Measurements from ENCODE around the gene ASGR1. TPM values are rescaled to one million over a fixed set of nuclear protein-coding genes. Genes with fewer than 3 reads are reported as not detected.
A peak's percentile ranks its signal among the peaks of the same experiment; 100 is the strongest.

ASGR1 gene
- total RNA-seq, 4 donors from 2014 or later = 0.77 to 3.2 (median 1.8) TPM; not detected in 1

- Histone ChIP-seq H3K27me3 (no peaks in the 10 kb centered on the region), H3K27ac (peak overlapping the region; percentile 92 to 97), H3K9me3 (no peaks in the 10 kb centered on the region), H3K4me3 (peak overlapping the region; percentile 67 to 91), H3K4me1 (peaks cover 0 to 18% of the 10 kb centered on the region in 2 donors), H3K36me3 (no peaks in the 10 kb centered on the region)
- DNase-seq = no peak
- TF ChIP-seq CTCF (IDR thresholded peaks at IDR 0.05) (no peak), POLR2A (IDR thresholded peaks at IDR 0.05) (no peak)
- intact Hi-C loops (cut with DNase I; ENCODE audit: low total_unique reads) = no loop called here
Measured at GRCh38 chr17:7219229-7219811, 40.1 kb upstream of the ASGR1 start.

DNA sequence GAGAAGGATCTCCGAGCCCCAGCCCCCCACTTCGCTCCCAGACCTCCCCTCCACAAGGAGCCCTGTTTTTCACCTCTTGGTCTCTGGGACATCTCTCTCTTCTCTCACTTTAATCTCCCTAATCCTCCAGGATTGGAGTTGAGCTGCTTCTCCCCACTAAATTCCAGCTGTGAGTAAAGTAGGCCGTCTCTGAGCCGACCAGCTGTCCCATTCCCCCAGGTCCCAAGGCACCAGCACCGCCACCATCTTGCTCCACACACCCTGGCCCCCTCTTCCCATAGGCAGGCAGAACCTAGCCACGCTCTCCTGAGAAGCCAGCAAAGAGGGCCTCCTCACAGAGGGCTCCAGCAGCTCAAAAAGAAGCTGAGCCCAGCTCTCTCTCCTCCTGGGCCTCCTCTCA, 39.6 kb upstream of the ASGR1 start:
- no peaks in the 10 kb centered on the region for H3K27me3 ChIP-seq
- H3K9me3 ChIP-seq = no peaks in the 10 kb centered on the region
- H3K36me3 ChIP-seq = no peaks in the 10 kb centered on the region
- no peak overlapping the region for H3K4me3 ChIP-seq
- intact Hi-C loops (cut with DNase I; ENCODE audit: low total_unique reads) = no loop called here
- peak overlapping the region; percentile 92 to 97 for H3K27ac ChIP-seq
- peaks cover 0 to 20% of the 10 kb centered on the region in 2 donors for H3K4me1 ChIP-seq
- no peak for TF ChIP-seq CTCF (IDR thresholded peaks at IDR 0.05)
- TF ChIP-seq POLR2A (IDR thresholded peaks at IDR 0.05) = no peak
- DNase-seq = no peak

DNA sequence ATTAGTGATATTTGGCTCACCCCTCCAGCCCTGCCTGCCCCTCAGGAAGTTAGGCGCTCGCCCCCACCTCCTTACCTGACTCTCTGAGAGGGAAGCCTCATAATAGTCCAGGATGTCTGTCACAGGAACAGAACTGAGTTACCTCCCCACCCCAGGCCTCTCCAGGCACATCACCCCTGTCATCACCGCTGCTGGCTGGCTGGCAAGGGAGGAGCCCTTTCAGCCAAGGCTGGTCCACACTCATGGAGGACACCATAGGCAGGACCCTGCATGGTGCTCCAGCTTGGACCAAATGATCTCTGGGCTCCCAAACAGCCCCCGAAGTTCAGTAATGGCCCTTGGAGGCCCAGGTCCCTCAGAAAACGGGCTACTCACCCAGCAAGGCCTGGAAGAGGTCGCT, 39.0 kb upstream of the ASGR1 start:
- TF ChIP-seq CTCF (IDR thresholded peaks at IDR 0.05) (no peak), POLR2A (IDR thresholded peaks at IDR 0.05) (no peak)
- Histone ChIP-seq H3K4me1 (peaks cover 0 to 24% of the 10 kb centered on the region in 2 donors), H3K4me3 (peak overlapping the region in 1 of 2 donors; percentile 59), H3K9me3 (no peaks in the 10 kb centered on the region), H3K27ac (peak overlapping the region; percentile 92 to 97), H3K27me3 (no peaks in the 10 kb centered on the region), H3K36me3 (no peaks in the 10 kb centered on the region)
- intact Hi-C loops (cut with DNase I; ENCODE audit: low total_unique reads) = no loop called here
- no peak for DNase-seq

DNA sequence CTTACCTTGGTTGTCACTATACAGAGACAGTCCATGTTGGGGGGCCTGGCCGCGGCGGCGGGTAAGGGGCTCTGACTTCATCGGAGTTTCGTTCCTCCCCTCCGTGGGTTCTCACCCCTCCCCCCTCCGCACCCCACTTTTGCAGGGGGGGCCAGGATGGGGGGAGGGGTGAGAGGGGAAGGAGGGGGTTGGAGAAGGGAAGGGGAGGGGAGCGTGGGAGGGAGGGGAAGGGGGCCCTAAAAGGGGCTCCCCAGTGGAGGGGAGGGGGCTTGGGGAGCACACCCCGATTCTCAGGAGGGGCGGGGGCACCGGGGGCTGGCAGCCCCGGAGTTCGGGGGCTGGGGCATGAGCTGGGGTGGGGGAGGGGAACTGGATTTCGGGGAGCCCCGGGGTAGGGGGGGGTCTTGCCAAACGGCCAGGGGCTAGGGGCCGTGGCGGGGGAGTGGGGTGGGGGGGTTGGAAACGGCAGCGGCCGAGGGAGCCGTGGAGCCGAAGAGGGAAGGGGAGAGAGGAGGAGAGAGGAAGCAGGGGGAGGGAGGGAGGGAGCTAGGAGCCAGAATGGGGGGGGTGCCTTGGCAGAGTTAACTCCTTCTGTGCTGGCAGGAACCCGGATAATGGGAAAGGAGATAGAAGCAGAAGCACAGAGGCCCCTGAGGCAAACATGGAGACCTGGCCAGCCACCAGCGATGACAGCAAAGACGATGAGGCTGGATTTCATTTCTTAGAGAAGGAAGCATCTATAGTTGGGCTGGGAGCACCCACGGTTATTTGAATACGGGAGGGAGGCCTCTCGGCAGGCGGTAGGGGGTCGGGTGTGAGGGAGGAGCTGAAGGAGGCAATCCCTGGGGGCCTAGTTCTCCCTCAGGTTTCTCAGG, 38.2 kb upstream of the ASGR1 start:
- H3K36me3 ChIP-seq = no peaks in the 10 kb centered on the region
- intact Hi-C loops (cut with DNase I; ENCODE audit: low total_unique reads) = no loop called here
- peaks cover 0 to 24% of the 10 kb centered on the region in 2 donors for H3K4me1 ChIP-seq
- peak overlapping the region; percentile 92 to 97 for H3K27ac ChIP-seq
- peak; percentile 68 to 84 for DNase-seq
- H3K27me3 ChIP-seq = no peaks in the 10 kb centered on the region
- H3K9me3 ChIP-seq = no peaks in the 10 kb centered on the region
- TF ChIP-seq CTCF (IDR thresholded peaks at IDR 0.05) = no peak
- TF ChIP-seq POLR2A (IDR thresholded peaks at IDR 0.05) = no peak
- H3K4me3 ChIP-seq = peak overlapping the region; percentile 47 to 59

Data from uterus (tissue), 4 donors.